CD14-positive monocyte (primary cell): ENCODE data around the gene FMNL3. TPM values are rescaled to one million over a fixed set of nuclear protein-coding genes. Genes with fewer than 3 reads are reported as not detected.

ENCODE experiments used
- DNase-seq, 3 donors: peaks; one replicate each; pipeline ENCODE4 v3.0.0-alpha.2; 2011 to 2022
- H2AFZ ChIP-seq: 2 replicates; pipeline ENCODE4 v1.6.0; 2012; ENCODE audit warnings: mild to moderate bottlenecking, low read depth, low read length, inconsistent platforms; ENCODE audit not compliant: insufficient read depth, poor library complexity, severe bottlenecking
- H3K27ac ChIP-seq, 2 donors: 1 replicate in 1 of 2; 2 replicates in 1 of 2; pipeline ENCODE4 v1.5.1; 2012 to 2013; ENCODE audit warnings: low read length in 2 of 2, control low read depth in 1 of 2, inconsistent platforms in 1 of 2, low read depth in 1 of 2, mild to moderate bottlenecking in 1 of 2
- H3K27me3 ChIP-seq, 2 donors: one replicate each; pipeline versions ENCODE4 v1.6.0 to v1.6.1; 2011 to 2013; ENCODE audit warnings: low read length in 2 of 2; ENCODE audit not compliant: control insufficient read depth in 2 of 2, insufficient read depth in 2 of 2
- H3K36me3 ChIP-seq, 2 donors: replicated peaks in 1 of 2; 1 replicate in 1 of 2; 2 replicates in 1 of 2; pipeline versions ENCODE4 v1.5.1 to v1.6.1; 2012 to 2013; ENCODE audit warnings: low read length in 2 of 2, control low read depth in 1 of 2, inconsistent platforms in 1 of 2, mild to moderate bottlenecking in 1 of 2; ENCODE audit not compliant: insufficient read depth in 2 of 2, control insufficient read depth in 1 of 2
- H3K4me1 ChIP-seq, 2 donors: 1 replicate in 1 of 2; 2 replicates in 1 of 2; pipeline versions ENCODE4 v1.5.1 to v1.6.1; 2012 to 2013; ENCODE audit warnings: low read length in 2 of 2, control low read depth in 1 of 2, inconsistent platforms in 1 of 2, mild to moderate bottlenecking in 1 of 2, moderate library complexity in 1 of 2; ENCODE audit not compliant: insufficient read depth in 2 of 2, control insufficient read depth in 1 of 2
- H3K4me2 ChIP-seq: replicated peaks from 2 replicates; pipeline ENCODE3; 2012; ENCODE audit warnings: low read length, moderate library complexity, mild to moderate bottlenecking; ENCODE audit not compliant: poor library complexity, severe bottlenecking; ENCODE audit errors: extremely low read depth
- H3K4me3 ChIP-seq, 3 experiments: fragments of 200-600 bp in 1 of 3; sonication (generic) in 1 of 3; replicated peaks in 1 of 3; 1 replicate in 2 of 3; 2 replicates in 1 of 3; pipeline ENCODE4 v1.5.1; 2011 to 2013; ENCODE audit warnings: low read length in 3 of 3, mild to moderate bottlenecking in 3 of 3, control low read depth in 2 of 3, low read depth in 2 of 3, inconsistent platforms in 1 of 3, moderate library complexity in 1 of 3
- H3K79me2 ChIP-seq: 2 replicates; pipeline ENCODE4 v1.6.0; 2012; ENCODE audit warnings: mild to moderate bottlenecking, control low read depth, inconsistent platforms, low read length, moderate library complexity; ENCODE audit not compliant: insufficient read depth
- H3K9ac ChIP-seq: 2 replicates; pipeline ENCODE4 v1.6.0; 2017; ENCODE audit warnings: low read length, mild to moderate bottlenecking; ENCODE audit not compliant: insufficient read depth, poor library complexity, severe bottlenecking
- H3K9me3 ChIP-seq, 2 donors: replicated peaks in 1 of 2; 1 replicate in 1 of 2; 2 replicates in 1 of 2; pipeline versions ENCODE4 v1.5.1 to v1.6.1; 2012 to 2013; ENCODE audit warnings: low read length in 2 of 2, control low read depth in 1 of 2; ENCODE audit not compliant: control insufficient read depth in 1 of 2, insufficient read depth in 1 of 2
- H4K20me1 ChIP-seq: 2 replicates; pipeline ENCODE4 v1.6.0; 2012; ENCODE audit warnings: mild to moderate bottlenecking, low read length, control low read depth, moderate library complexity; ENCODE audit not compliant: insufficient read depth
- H3K27ac Mint-ChIP-seq, 7 donors: one replicate each; pipeline ENCODE4 v1.8.0; 2020; ENCODE audit warnings: mild to moderate bottlenecking in 7 of 7, mixed read lengths in 7 of 7, moderate library complexity in 6 of 7, inconsistent platforms in 2 of 7
- H3K27me3 Mint-ChIP-seq, 3 donors: one replicate each; pipeline ENCODE4 v1.8.0; 2021 to 2022; ENCODE audit warnings: low read depth in 3 of 3, mild to moderate bottlenecking in 3 of 3, mixed read lengths in 3 of 3, moderate library complexity in 3 of 3, inconsistent platforms in 1 of 3
- H3K36me3 Mint-ChIP-seq, 2 donors: one replicate each; pipeline ENCODE4 v1.8.0; 2020; ENCODE audit warnings: mixed read lengths in 2 of 2, inconsistent platforms in 1 of 2, mild to moderate bottlenecking in 1 of 2
- H3K4me1 Mint-ChIP-seq: one replicate; pipeline ENCODE4 v1.8.0; 2020; ENCODE audit warnings: mild to moderate bottlenecking, mixed read lengths
- H3K4me3 Mint-ChIP-seq, 2 donors: one replicate each; pipeline ENCODE4 v1.8.0; 2020; ENCODE audit warnings: mild to moderate bottlenecking in 2 of 2, mixed read lengths in 2 of 2, moderate library complexity in 1 of 2
- H3K9me3 Mint-ChIP-seq, 7 donors: one replicate each; pipeline ENCODE4 v1.8.0; 2020 to 2022; ENCODE audit warnings: mixed read lengths in 7 of 7, mild to moderate bottlenecking in 6 of 7, moderate library complexity in 6 of 7, inconsistent platforms in 2 of 7
- CTCF ChIP-seq: fragments of 200-600 bp; IDR thresholded peaks from one replicate; pipeline ENCODE4 v1.8.0; 2022; ENCODE audit warnings: antibody characterized with exemption, mild to moderate bottlenecking
- WGBS: methylation state at CpG from one replicate; pipeline ENCODE4 v1.1.5; 2013; ENCODE audit warnings: missing lambda C conversion rate; ENCODE audit not compliant: insufficient coverage; 5-methylcytosine and 5-hydroxymethylcytosine counted together
- intact Hi-C, 2 donors: fragments of 100-400 bp; cut with micrococcal nuclease; formaldehyde crosslinking; loops; one replicate each; pipeline versions ENCODE4 v1.15.0 to v1.15.1; 2023
- polyA plus RNA-seq, 3 donors: library from polyadenylated mRNA; depleted of rRNA in 1 of 3; unstranded in 2 of 3; stranded (reverse) in 1 of 3; fragments of 300-500 nt in 2 of 3; fragments of >200 nt in 1 of 3; fragmentation: Illumina TruSeq in 2 of 3; gene quantifications; 1 replicate in 2 of 3; 2 replicates in 1 of 3; pipeline ENCODE4 v1.2.3, GENCODE V29; 2012 to 2021

The FMNL3 gene
- polyA plus RNA-seq, 3 donors = 1.5 to 5.4 (median 1.7) TPM

DNA sequence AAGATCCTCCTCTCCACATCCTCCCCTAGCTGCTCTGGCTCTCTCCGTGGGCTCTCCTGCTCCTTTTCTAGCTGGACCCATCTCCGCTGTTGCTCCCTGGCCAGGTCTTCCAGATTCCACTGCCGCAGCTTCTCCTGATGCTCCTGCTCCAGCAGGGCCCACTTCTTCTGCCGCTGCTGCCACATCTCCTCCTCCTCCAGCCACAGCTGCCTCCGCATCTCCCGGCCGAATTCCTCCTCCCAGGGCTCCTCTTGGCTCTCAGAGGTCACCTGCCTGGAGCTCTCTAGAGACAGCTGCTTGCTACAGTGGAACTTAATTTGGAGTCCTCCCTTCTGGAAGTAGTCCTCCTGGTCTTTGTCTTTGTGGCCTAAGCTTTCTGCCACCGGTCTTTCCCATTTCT is 107.2 kb downstream of the FMNL3 start:
- no peak for TF ChIP-seq CTCF
- H3K4me1 ChIP-seq = no peaks in the 10 kb centered on the region
- no peak overlapping the region for H3K27ac ChIP-seq
- intact Hi-C loops = no loop called here
- Mint-ChIP-seq H3K9me3 (no peaks in the 10 kb centered on the region), H3K27me3 (peaks cover 2 to 6% (median 3%) of the 10 kb centered on the region in 3 donors), H3K4me3 (no peak overlapping the region), H3K36me3 (no peaks in the 10 kb centered on the region), H3K4me1 (peaks cover 3% of the 10 kb centered on the region), H3K27ac (no peak overlapping the region)
- no peaks in the 10 kb centered on the region for H3K27me3 ChIP-seq
- H2AFZ ChIP-seq = no peak overlapping the region
- H3K36me3 ChIP-seq = no peaks in the 10 kb centered on the region
- H4K20me1 ChIP-seq = no peaks in the 10 kb centered on the region
- H3K4me2 ChIP-seq = no peak overlapping the region
- no peak for DNase-seq
- no peak overlapping the region for H3K9ac ChIP-seq
- no peak overlapping the region for H3K4me3 ChIP-seq
- 97% methylated on average over 8 of the region's 8 CpGs for WGBS
- no peaks in the 10 kb centered on the region for H3K9me3 ChIP-seq
- no peaks in the 10 kb centered on the region for H3K79me2 ChIP-seq

GRCh38 chr12:49598527-49598926 is 108.7 kb downstream of the FMNL3 start:
- Histone ChIP-seq H3K27ac (no peak overlapping the region), H3K9ac (no peak overlapping the region), H4K20me1 (no peaks in the 10 kb centered on the region), H2AFZ (no peak overlapping the region), H3K4me1 (no peaks in the 10 kb centered on the region), H3K4me3 (no peak overlapping the region), H3K79me2 (no peaks in the 10 kb centered on the region), H3K27me3 (no peaks in the 10 kb centered on the region), H3K4me2 (no peak overlapping the region), H3K36me3 (no peaks in the 10 kb centered on the region), H3K9me3 (no peaks in the 10 kb centered on the region)
- no peaks in the 10 kb centered on the region for H3K9me3 Mint-ChIP-seq
- no peak for DNase-seq
- H3K27me3 Mint-ChIP-seq = peaks cover 0 to 2% (median 1%) of the 10 kb centered on the region in 3 donors
- no peaks in the 10 kb centered on the region for H3K36me3 Mint-ChIP-seq
- TF ChIP-seq CTCF = no peak
- no peak overlapping the region for H3K4me3 Mint-ChIP-seq
- intact Hi-C loops = no loop called here
- H3K27ac Mint-ChIP-seq = peak overlapping the region in 1 of 7 donors; percentile 64
- WGBS = 98% methylated on average over 6 of the region's 10 CpGs
- peaks cover 3% of the 10 kb centered on the region for H3K4me1 Mint-ChIP-seq
